Gastrocnemius medialis (tissue), 4 donors: ENCODE results near the gene COA3.

ENCODE experiments used
- CTCF ChIP-seq, 5 experiments: fragments of 450-650 bp in 3 of 5; fragments of 200-600 bp in 2 of 5; sonication (generic) in 2 of 5; IDR thresholded peaks in 4 of 5; conservative IDR thresholded peaks in 1 of 5; 1 replicate in 4 of 5; 2 replicates in 1 of 5; pipeline ENCODE4 v1.5.1; 2016 to 2019; ENCODE audit warnings: antibody characterized with exemption in 5 of 5, mild to moderate bottlenecking in 3 of 5, moderate library complexity in 3 of 5
- POLR2A ChIP-seq, 2 donors: fragments of 450-650 bp; IDR thresholded peaks; one replicate each; pipeline ENCODE4 v1.6.1; 2017; ENCODE audit warnings: antibody characterized with exemption in 2 of 2, mild to moderate bottlenecking in 2 of 2, moderate library complexity in 2 of 2

GRCh38 chr17:42827472-42827871, 29.0 kb upstream of the COA3 start:
- no peak for TF ChIP-seq CTCF (IDR thresholded peaks at IDR 0.05 in 4 of 5, conservative IDR thresholded peaks at IDR 0.05 in 1 of 5)
- TF ChIP-seq POLR2A (IDR thresholded peaks at IDR 0.05), result no peak
